ENCODE data around the gene SAMMSON. TPM values are rescaled to one million over a fixed set of nuclear protein-coding genes. Genes with fewer than 3 reads are reported as not detected.

The SAMMSON gene
- polyA plus RNA-seq, 1 donor (not counting 4 experiments of a cell fraction or from before 2014, with no cell fraction given), result not detected

DNA sequence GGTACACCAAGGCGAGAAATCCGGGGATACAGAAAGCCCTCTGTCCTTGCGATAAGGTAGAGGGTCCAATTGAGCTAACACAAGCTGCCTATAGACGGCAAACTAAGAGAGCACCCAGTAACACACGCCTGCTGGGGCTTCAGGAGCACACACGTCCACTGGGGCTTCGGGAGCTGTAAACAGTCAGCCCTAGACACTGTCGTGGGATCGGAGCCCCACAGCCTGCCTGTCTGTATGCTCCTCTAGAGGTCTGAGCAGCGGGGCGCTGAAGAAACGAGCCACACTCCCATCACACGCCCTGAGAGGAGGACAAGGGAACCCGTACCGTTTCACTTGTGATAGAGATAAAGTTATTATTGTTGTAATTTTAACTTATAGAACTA lies 486 bp downstream of the SAMMSON start:
- no peaks in the 10 kb centered on the region for H3K27me3 ChIP-seq (ENCODE audit: control insufficient read depth, extremely low read depth, insufficient read depth, low read length)
- no peaks in the 10 kb centered on the region for H3K79me2 ChIP-seq (ENCODE audit: control insufficient read depth, insufficient read depth, low read length)
- no peak overlapping the region for H3K9ac ChIP-seq (ENCODE audit: control insufficient read depth, extremely low read depth, insufficient read depth, low read length)
- FAIRE-seq, result no peak
- no peak for DNase-seq (ENCODE audit: low read depth, low spot score)
- H3K36me3 ChIP-seq (ENCODE audit: control insufficient read depth in 2 of 2, extremely low read depth in 1 of 2, insufficient read depth in 2 of 2, low read length in 2 of 2), result no peaks in the 10 kb centered on the region
- dilution Hi-C loops (cut with MboI; ENCODE audit: extremely low pct_ligation_motif_present, low sequenced_read_pairs), result no loop called here
- H3K4me1 ChIP-seq (ENCODE audit: control insufficient read depth, extremely low read depth, insufficient read depth, low read length), result no peaks in the 10 kb centered on the region
- no peaks in the 10 kb centered on the region for H3K9me1 ChIP-seq (ENCODE audit: control insufficient read depth, extremely low read depth, insufficient read depth, low read length)
- no peaks in the 10 kb centered on the region for H3K9me3 ChIP-seq (ENCODE audit: control insufficient read depth, low read depth, low read length)
- TF ChIP-seq, protein P1, sequence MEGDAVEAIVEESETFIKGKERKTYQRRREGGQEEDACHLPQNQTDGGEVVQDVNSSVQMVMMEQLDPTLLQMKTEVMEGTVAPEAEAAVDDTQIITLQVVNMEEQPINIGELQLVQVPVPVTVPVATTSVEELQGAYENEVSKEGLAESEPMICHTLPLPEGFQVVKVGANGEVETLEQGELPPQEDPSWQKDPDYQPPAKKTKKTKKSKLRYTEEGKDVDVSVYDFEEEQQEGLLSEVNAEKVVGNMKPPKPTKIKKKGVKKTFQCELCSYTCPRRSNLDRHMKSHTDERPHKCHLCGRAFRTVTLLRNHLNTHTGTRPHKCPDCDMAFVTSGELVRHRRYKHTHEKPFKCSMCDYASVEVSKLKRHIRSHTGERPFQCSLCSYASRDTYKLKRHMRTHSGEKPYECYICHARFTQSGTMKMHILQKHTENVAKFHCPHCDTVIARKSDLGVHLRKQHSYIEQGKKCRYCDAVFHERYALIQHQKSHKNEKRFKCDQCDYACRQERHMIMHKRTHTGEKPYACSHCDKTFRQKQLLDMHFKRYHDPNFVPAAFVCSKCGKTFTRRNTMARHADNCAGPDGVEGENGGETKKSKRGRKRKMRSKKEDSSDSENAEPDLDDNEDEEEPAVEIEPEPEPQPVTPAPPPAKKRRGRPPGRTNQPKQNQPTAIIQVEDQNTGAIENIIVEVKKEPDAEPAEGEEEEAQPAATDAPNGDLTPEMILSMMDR (optimal IDR thresholded peaks at IDR 0.05 in 1 of 3, IDR thresholded peaks at IDR 0.05 in 1 of 3, conservative IDR thresholded peaks at IDR 0.05 in 1 of 3; ENCODE audit: extremely low read depth in 1 of 3, insufficient read depth in 2 of 3, low read length in 3 of 3), result no peak
- no peak for TF ChIP-seq EZH2 (IDR thresholded peaks at IDR 0.05; ENCODE audit: low read length)
- H3K27ac ChIP-seq (ENCODE audit: control insufficient read depth, insufficient read depth, low read length), result no peak overlapping the region
- no peak overlapping the region for H3K4me3 ChIP-seq (ENCODE audit: control insufficient read depth in 2 of 3, extremely low read depth in 1 of 3, insufficient read depth in 2 of 3, low read depth in 1 of 3, low read length in 3 of 3)
- H2AFZ ChIP-seq (ENCODE audit: control insufficient read depth, low read length), result no peak overlapping the region
- no peaks in the 10 kb centered on the region for H4K20me1 ChIP-seq (ENCODE audit: control insufficient read depth, extremely low read depth, insufficient read depth, low read length)
- no peak overlapping the region for H3K4me2 ChIP-seq (ENCODE audit: control insufficient read depth, extremely low read depth, insufficient read depth, low read depth, low read length)

DNA sequence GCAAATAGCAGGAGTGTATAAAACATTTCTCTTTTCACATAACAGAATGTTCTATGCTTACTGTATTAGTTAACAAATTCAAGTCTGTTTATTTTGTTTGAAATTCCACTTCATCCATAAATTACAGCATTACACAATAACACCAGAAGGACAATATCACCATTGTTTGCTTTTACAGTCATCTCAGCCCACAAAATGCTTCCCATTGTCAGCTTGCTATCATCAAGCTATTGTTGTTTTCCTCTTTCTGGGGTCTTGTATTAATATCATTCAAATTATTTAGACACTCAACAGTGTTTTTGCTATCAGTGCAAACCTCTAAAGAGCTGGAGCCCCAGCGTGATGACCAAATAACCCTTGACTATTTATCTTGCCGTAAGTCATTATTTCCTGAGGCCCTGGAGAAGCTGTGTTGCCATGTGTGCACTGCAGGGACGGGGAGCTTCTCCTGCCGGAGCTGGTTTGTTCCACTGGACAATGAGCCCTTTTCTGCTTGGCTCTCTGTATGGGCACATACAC lies 1.1 kb downstream of the SAMMSON start:
- dilution Hi-C loops (cut with MboI; ENCODE audit: extremely low pct_ligation_motif_present, low sequenced_read_pairs), result no loop called here
- no peak overlapping the region for H3K27ac ChIP-seq (ENCODE audit: control insufficient read depth, insufficient read depth, low read length)
- no peaks in the 10 kb centered on the region for H3K79me2 ChIP-seq (ENCODE audit: control insufficient read depth, insufficient read depth, low read length)
- no peaks in the 10 kb centered on the region for H3K9me1 ChIP-seq (ENCODE audit: control insufficient read depth, extremely low read depth, insufficient read depth, low read length)
- no peak overlapping the region for H3K4me2 ChIP-seq (ENCODE audit: control insufficient read depth, extremely low read depth, insufficient read depth, low read depth, low read length)
- no peak overlapping the region for H3K4me3 ChIP-seq (ENCODE audit: control insufficient read depth in 2 of 3, extremely low read depth in 1 of 3, insufficient read depth in 2 of 3, low read depth in 1 of 3, low read length in 3 of 3)
- no peaks in the 10 kb centered on the region for H3K36me3 ChIP-seq (ENCODE audit: control insufficient read depth in 2 of 2, extremely low read depth in 1 of 2, insufficient read depth in 2 of 2, low read length in 2 of 2)
- H3K9me3 ChIP-seq (ENCODE audit: control insufficient read depth, low read depth, low read length), result no peaks in the 10 kb centered on the region
- no peaks in the 10 kb centered on the region for H3K4me1 ChIP-seq (ENCODE audit: control insufficient read depth, extremely low read depth, insufficient read depth, low read length)
- no peaks in the 10 kb centered on the region for H4K20me1 ChIP-seq (ENCODE audit: control insufficient read depth, extremely low read depth, insufficient read depth, low read length)
- no peak for DNase-seq (ENCODE audit: low read depth, low spot score)
- no peak overlapping the region for H3K9ac ChIP-seq (ENCODE audit: control insufficient read depth, extremely low read depth, insufficient read depth, low read length)
- TF ChIP-seq, protein P1 (optimal IDR thresholded peaks at IDR 0.05 in 1 of 3, IDR thresholded peaks at IDR 0.05 in 1 of 3, conservative IDR thresholded peaks at IDR 0.05 in 1 of 3; ENCODE audit: extremely low read depth in 1 of 3, insufficient read depth in 2 of 3, low read length in 3 of 3), result no peak
- TF ChIP-seq EZH2 (IDR thresholded peaks at IDR 0.05; ENCODE audit: low read length), result no peak
- no peaks in the 10 kb centered on the region for H3K27me3 ChIP-seq (ENCODE audit: control insufficient read depth, extremely low read depth, insufficient read depth, low read length)
- FAIRE-seq, result no peak
- H2AFZ ChIP-seq (ENCODE audit: control insufficient read depth, low read length), result no peak overlapping the region

All from keratinocyte (primary cell).